Type B pancreatic cell (in vitro differentiated cells): ENCODE results near the gene MYO5B. TPM values are rescaled to one million over a fixed set of nuclear protein-coding genes. Genes with fewer than 3 reads are reported as not detected.
"Not testable (repeated sequence)": the region's sequence is repeated elsewhere in the genome, so short reads cannot be mapped to it uniquely, and the experiment has no call there.

Source experiments
- DNase-seq: peaks from one replicate; pipeline ENCODE4 v3.0.0; 2021; ENCODE audit warnings: mixed read lengths; ENCODE audit not compliant: unreplicated experiment; ENCODE audit errors: extremely low spot score
- H3K27ac Mint-ChIP-seq: 2 replicates; pipeline ENCODE4 v1.8.0; 2021; ENCODE audit warnings: mild to moderate bottlenecking, mixed read lengths
- H3K27me3 Mint-ChIP-seq: 2 replicates; pipeline ENCODE4 v1.8.0; 2021; ENCODE audit warnings: mixed read lengths
- H3K36me3 Mint-ChIP-seq: 2 replicates; pipeline ENCODE4 v1.8.0; 2021; ENCODE audit warnings: mixed read lengths
- H3K4me1 Mint-ChIP-seq: one replicate; pipeline ENCODE4 v1.8.0; 2021; ENCODE audit warnings: mixed read lengths; ENCODE audit not compliant: unreplicated experiment
- H3K4me3 Mint-ChIP-seq: 2 replicates; pipeline ENCODE4 v1.8.0; 2021; ENCODE audit warnings: mild to moderate bottlenecking, mixed read lengths
- H3K9me3 Mint-ChIP-seq: 2 replicates; pipeline ENCODE4 v1.8.0; 2021; ENCODE audit warnings: mixed read lengths
- total RNA-seq: library from RNA; stranded (reverse); gene quantifications from 2 replicates; pipeline ENCODE4 v1.2.1, GENCODE V29; 2021; ENCODE audit warnings: low replicate concordance
- TF ChIP-seq, protein P1 (sequence below): fragments of 200-600 bp; sonication (generic); conservative IDR thresholded peaks from 2 replicates; pipeline ENCODE4 v1.5.0; 2021; ENCODE audit warnings: antibody characterized with exemption, mild to moderate bottlenecking

MYO5B gene
- total RNA-seq, 1 donor from 2014 or later, result 51.7 TPM

DNA sequence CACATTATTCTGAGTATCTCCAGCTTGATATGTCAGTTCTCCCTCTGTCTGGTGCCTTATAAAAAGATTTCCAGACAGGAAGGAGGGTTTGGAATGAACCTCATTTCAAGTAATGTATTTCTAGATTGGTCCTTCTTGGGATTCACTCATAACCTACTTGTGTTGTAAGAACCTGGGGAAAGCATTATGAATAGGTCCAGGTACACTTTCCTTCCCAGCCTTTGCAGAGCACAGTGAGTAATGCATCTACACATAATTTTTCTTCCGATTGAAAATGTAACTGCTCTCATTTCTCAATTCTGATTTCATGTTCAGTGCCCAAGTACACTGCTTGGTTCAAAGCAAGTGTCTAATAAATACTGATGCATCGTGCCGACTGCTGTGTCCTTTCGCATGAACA lies 356.6 kb downstream of the MYO5B start:
- Mint-ChIP-seq H3K4me1 (peaks cover 8% of the 10 kb centered on the region), H3K4me3 (no peak overlapping the region), H3K9me3 (no peaks in the 10 kb centered on the region), H3K36me3 (peaks cover 36% of the 10 kb centered on the region), H3K27ac (no peak overlapping the region), H3K27me3 (no peaks in the 10 kb centered on the region)
- DNase-seq, result no peak
- TF ChIP-seq, protein P1, sequence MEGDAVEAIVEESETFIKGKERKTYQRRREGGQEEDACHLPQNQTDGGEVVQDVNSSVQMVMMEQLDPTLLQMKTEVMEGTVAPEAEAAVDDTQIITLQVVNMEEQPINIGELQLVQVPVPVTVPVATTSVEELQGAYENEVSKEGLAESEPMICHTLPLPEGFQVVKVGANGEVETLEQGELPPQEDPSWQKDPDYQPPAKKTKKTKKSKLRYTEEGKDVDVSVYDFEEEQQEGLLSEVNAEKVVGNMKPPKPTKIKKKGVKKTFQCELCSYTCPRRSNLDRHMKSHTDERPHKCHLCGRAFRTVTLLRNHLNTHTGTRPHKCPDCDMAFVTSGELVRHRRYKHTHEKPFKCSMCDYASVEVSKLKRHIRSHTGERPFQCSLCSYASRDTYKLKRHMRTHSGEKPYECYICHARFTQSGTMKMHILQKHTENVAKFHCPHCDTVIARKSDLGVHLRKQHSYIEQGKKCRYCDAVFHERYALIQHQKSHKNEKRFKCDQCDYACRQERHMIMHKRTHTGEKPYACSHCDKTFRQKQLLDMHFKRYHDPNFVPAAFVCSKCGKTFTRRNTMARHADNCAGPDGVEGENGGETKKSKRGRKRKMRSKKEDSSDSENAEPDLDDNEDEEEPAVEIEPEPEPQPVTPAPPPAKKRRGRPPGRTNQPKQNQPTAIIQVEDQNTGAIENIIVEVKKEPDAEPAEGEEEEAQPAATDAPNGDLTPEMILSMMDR, result no peak

DNA sequence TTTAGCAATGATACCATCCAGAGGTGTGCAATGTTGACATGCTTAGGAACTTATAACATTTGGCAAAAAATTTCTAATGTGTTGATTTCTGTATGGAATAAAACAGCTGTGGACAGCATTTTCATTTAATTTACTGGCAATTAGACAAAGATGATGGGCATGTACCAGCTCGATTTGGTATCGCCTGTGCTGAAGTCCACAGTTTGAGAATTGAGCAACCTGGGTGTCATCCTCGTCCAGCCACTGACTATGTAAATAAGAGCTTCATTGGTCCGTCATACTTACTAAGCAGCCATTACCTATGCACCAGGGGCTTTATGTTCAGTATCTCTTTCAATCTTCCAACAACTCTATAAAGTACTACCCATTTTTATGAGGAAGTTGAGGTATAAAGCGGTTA lies 357.1 kb downstream of the MYO5B start:
- Mint-ChIP-seq H3K27ac (no peak overlapping the region), H3K36me3 (peaks cover 36% of the 10 kb centered on the region), H3K4me3 (no peak overlapping the region), H3K27me3 (no peaks in the 10 kb centered on the region), H3K4me1 (peaks cover 8% of the 10 kb centered on the region), H3K9me3 (no peaks in the 10 kb centered on the region)
- DNase-seq, result no peak
- TF ChIP-seq, protein P1, result no peak

GRCh38 chr18:49837316-49837835 lies 357.6 kb downstream of the MYO5B start:
- not testable (repeated sequence) for H3K27ac Mint-ChIP-seq, H3K27me3 Mint-ChIP-seq, H3K4me1 Mint-ChIP-seq, H3K9me3 Mint-ChIP-seq, DNase-seq, H3K4me3 Mint-ChIP-seq
- peaks cover 36% of the 10 kb centered on the region for H3K36me3 Mint-ChIP-seq

- no peak for DNase-seq
- H3K27ac Mint-ChIP-seq, result peak overlapping the region; percentile 81
- TF ChIP-seq, protein P1, result no peak
Measured at GRCh38 chr18:49835405-49835804, 359.5 kb downstream of the MYO5B start.

GRCh38 chr18:49834258-49834657 lies 360.7 kb downstream of the MYO5B start:
- H3K27me3 Mint-ChIP-seq, result no peaks in the 10 kb centered on the region
- no peak for DNase-seq
- peak overlapping the region; percentile 69 for H3K27ac Mint-ChIP-seq
- H3K4me1 Mint-ChIP-seq, result peaks cover 4% of the 10 kb centered on the region
- H3K4me3 Mint-ChIP-seq, result no peak overlapping the region
- TF ChIP-seq, protein P1, result no peak
- no peaks in the 10 kb centered on the region for H3K9me3 Mint-ChIP-seq
- H3K36me3 Mint-ChIP-seq, result peaks cover 37% of the 10 kb centered on the region

More at GRCh38 chr18:49835405-49835804, 359.5 kb downstream of the MYO5B start:
- Mint-ChIP-seq H3K4me3 (no peak overlapping the region), H3K4me1 (peaks cover 4% of the 10 kb centered on the region), H3K27me3 (no peaks in the 10 kb centered on the region), H3K36me3 (peaks cover 31% of the 10 kb centered on the region), H3K9me3 (no peaks in the 10 kb centered on the region)

GRCh38 chr18:49833814-49834213 lies 361.1 kb downstream of the MYO5B start:
- H3K27me3 Mint-ChIP-seq, result no peaks in the 10 kb centered on the region
- H3K27ac Mint-ChIP-seq, result no peak overlapping the region

More at GRCh38 chr18:49833814-49834213, 361.1 kb downstream of the MYO5B start:
- TF ChIP-seq, protein P1, result no peak
- DNase-seq, result no peak
- Mint-ChIP-seq H3K9me3 (no peaks in the 10 kb centered on the region), H3K36me3 (peaks cover 40% of the 10 kb centered on the region), H3K4me3 (no peak overlapping the region), H3K4me1 (peaks cover 4% of the 10 kb centered on the region)
